ENCODE results near the gene SLC6A2.
"Not testable (repeated sequence)": the region's sequence is repeated elsewhere in the genome, so short reads cannot be mapped to it uniquely, and the experiment has no call there.

The SLC6A2 gene

DNA sequence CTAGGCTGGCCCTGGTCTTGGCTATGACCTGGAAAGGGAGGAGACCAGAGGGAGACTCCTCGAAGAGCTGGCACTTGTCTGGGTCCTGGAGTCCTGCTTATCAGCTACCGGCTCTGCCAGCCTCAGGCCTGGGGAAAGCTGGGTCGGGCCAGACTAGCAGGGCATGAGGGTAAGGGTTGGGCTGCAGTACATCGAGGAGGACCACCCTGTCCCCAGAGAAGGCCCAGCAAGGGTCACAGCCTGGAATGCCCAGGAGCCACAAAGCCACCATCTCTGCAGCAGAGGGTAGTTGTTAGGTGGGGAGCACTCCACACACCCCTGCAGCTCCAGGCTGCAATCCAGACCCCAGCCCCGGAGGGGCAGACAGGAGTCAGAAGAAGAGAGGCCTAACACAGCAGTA lies 54.0 kb downstream of the SLC6A2 start:
- DNase-seq (ENCODE audit: low read depth in 2 of 3, low spot score in 2 of 3) = no peak

DNA sequence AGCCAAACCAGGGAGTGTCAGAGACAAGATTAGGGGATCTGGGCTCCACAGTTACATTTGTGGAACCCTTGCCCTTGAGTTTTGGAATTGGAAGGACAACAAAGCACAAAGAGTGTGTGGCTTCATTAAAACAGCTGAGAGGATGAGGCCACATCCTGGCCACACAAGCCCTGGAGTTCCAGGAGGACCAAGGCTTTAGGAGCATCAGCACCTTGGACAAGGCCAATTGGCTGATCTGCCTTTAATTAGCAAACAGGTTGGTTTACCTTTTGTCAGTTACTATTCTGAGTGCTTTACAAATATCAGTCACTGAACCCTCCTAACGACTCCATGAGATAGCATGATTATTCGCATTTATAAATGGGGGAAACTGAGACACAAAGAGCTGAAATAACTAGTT lies 54.7 kb downstream of the SLC6A2 start:
- no peak for DNase-seq (ENCODE audit: low read depth in 2 of 3, low spot score in 2 of 3)

DNA sequence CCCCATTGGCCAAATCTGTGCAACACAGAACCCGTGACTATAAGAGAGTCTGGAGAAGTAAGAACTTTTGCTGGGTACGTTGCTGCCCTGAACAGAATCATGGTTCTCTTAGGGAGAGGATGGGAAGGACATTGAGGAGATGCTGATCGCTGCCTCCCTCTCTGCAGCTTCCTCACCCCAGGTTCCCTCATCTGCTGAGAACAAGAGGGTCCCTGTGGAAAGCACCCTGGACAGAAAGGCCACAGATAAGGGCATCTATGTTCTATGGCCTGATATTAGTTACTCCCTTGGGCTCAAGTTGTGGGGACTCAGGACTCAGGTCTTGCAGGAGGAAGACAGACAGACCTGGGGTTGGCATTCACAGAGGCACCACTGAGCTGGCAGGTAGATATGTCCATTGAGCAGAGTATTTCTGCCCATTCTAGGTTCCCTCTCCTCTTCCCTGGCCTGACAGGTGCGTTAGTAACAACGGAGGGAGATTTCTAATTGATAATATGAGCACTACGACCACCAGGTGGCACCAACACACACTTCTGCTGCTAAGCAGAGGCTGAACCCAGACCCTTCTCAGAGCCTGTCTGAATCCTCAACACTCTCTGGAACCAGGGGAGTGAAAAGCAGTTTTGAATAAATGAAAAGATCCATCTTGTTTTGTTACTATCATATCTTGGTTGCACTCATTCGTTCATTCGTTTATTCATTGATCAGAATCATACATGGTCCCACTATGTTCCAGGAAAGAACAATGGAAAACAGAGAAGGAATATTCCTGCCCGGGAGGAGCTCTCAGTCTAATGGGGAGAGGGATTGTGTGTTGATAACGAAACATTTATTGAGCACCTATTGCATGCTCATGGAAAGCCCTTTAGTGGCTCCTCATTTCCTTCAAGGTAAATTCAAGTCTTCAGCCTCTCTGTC lies 56.4 kb downstream of the SLC6A2 start:
- DNase-seq (ENCODE audit: low read depth in 2 of 3, low spot score in 2 of 3) = peak in 2 of 3 experiments; percentile 34 to 39

DNA sequence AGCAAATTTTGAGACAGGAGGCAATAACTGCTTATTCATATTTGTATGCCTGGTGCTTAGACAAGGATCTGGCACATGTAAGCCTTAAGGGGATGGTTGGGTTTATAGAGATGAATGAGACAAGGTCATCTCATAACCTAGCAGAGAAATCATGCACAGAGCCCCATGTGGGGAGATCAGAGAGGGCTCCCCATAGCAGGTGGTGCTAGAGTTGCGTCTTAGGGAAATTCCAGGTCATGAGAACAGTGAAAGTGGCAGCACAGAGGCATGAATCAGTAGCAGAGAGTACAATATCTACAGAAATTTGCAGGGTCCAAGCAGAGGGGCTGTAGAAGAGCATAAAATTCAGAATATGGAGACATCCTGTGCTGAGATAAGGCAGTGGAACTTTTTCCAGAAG lies 57.3 kb downstream of the SLC6A2 start:
- no peak for DNase-seq (ENCODE audit: low read depth in 2 of 3, low spot score in 2 of 3)

DNA sequence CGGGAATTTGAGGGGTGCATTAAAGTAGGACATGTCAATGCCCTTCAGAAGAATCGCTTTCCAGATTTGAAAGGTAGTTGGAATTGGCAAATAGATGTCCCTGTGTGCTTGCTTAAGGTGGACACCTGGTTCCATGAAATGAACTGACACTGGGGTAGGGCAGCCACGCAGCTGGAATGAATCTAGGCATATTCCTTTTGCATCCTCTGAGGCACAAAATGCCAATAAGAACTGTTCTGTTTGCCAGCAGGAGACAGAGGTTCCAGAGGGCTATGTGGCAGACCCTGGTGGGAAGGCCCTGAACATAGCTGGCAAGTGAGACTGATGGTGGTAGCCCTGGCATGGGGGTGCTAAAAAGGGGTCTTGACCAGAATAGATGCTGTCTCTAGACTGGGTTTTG lies 61.5 kb downstream of the SLC6A2 start:
- DNase-seq (ENCODE audit: low read depth in 2 of 3, low spot score in 2 of 3) = no peak

DNA sequence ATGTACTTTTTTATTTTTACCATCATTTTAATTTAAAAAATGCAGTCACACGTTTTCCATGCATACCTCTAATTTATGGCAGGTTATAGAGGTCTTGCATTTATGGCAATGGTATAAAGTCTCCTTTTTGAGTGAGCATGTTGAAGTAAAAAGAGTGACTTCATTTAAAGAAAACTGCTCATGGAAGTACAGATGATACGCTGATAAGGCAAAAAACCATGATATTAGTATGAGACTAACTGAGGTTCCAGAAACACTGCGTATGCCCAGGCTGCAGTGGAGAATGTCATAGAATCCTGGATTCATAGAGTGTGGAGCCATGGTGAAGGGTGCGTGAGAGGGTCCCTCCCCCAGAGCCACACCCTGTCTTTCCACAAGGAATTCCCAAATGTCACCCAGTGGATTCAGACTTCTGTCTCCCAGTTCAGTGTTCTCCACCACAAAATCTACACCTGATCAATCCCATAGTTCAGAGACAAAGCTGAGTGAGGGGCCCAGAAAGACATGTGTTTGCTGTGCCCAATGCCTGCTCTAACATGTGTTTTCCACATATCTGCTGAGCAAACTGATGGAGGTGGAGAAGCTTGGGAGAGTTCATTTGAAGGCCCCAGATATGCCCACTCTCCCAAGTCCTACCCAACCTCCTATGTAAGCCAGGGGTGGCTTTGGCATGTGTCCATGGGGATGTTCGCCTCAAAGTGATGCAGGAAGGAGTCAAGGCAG lies 69.4 kb downstream of the SLC6A2 start:
- no peak for DNase-seq (ENCODE audit: low read depth in 2 of 3, low spot score in 2 of 3)

DNA sequence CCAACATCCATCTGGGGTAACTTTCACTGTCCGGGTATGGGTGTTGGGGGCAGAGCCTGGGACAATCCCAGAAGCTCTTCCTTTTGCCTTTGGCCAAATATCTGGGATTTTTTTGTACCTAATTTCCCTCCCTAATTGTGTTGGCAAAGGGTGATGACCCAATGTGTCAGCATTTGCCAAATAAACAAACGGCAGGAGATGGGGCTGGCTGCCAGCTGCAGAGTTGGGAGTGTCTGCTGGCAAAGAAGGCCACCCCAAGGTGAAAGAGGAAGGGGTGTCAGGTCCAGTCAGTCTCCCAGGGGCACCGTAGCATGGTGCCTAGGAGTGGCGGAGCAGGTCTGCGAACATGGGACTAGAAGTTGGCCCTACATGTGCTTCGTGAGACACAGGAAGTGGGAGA lies 73.0 kb downstream of the SLC6A2 start:
- no peak for DNase-seq (ENCODE audit: low read depth in 2 of 3, low spot score in 2 of 3)

DNA sequence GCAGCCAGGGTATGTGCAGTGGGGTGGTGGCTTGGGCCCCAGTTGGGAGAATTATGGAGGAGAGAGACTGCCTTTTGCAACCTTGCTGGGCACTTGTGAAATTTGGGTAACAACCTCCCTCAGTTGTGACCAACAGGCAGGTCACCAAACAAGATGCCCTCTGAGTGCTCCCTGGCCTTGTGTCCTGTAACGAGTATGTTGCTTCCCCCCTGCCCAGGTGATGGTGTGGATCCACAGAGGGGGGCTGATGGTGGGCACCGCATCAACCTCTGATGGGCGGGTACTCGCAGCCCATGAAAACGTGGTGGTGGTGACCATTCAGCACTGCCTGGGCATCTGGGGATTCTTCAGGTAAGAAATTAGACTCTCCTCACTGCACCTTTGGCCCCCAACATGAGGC lies 74.3 kb downstream of the SLC6A2 start:
- no peak for DNase-seq (ENCODE audit: low read depth in 2 of 3, low spot score in 2 of 3)

DNA sequence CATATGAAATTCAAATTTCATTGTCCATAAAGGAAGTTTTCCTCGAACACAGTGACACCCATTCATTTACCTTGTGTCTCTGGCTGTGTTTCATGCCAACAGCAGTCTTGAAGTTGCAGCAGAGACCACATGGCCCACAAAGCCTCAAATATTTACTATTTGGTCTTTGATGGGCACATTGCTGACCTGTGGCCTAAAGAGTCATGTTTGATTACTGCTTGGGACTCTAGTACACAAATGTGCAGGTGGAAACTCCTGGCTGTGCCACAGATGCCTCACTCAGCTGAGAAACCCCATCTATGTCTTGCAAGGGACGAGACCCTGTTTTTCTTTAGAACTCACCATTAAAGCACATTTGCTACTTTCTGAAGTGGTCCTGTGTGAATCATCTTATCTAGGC lies 76.7 kb downstream of the SLC6A2 start:
- no peak for DNase-seq (ENCODE audit: low read depth in 2 of 3, low spot score in 2 of 3)

DNA sequence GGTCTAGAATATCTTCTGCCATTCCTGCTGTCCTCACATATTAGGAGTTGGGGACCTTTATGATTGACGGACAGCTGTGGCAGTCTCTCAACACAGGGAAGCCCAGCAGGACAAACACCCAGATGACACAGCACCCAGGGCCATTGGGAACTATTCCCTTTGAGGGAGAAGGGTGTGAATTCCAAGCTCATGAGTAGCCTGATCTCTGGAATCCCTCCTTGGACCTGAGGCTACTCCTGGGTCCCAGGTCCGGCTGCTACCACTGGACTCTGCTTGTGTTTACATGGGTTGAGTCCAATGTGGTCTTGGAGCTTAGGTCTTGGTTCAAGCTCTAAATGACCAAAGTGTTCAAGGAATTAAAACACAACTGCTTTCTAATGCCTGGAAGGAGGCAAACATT lies 78.9 kb downstream of the SLC6A2 start:
- no peak for DNase-seq (ENCODE audit: low read depth in 2 of 3, low spot score in 2 of 3)

DNA sequence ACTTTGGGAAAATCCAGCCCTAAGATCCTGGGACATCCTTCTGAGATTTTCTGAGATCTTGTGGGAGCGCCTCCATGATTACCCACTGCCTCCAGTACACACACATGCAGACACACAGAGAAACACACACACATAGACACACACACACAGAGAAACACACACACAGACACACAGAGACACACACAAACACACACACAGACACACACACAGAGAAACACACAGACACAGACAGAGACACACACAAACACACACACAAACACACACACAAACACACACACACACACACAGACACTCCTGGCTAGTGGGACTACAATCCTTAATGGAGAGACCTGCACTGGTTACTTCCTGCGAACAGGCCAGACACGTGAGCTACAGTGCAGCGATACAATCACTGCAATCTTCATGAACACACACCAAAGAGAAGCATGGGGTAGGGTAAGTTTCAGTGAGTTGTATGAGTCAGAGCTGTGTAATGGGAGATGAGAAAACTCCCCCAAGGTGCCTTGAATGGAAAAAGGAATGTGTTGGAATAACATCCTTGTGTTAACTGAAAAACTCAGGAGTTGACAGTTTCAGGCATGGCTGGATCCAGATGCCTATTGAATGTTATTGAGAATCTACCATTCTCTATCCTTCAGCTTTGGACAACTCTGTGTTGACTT lies 79.5 kb downstream of the SLC6A2 start:
- no peak for DNase-seq (ENCODE audit: low read depth in 2 of 3, low spot score in 2 of 3)

DNA sequence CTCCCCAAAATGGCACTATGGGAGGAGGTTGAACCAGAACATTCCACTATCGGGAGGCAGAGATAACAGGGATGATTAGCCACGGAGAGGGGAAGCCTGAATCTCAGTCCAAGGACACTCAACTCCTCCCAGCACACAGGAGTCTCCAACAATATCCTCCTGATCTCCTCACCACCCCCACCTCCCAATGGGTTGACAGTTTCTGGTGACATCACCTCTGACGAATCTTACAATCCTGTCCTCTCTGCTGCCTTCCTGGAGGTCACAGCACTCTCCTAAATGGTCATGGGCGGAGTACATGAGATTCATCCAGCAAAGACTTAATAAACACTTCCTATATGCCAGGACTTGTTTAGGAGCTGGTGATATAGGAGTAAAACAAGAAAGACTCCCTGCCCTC lies 80.9 kb downstream of the SLC6A2 start:
- no peak for DNase-seq (ENCODE audit: low read depth in 2 of 3, low spot score in 2 of 3)

DNA sequence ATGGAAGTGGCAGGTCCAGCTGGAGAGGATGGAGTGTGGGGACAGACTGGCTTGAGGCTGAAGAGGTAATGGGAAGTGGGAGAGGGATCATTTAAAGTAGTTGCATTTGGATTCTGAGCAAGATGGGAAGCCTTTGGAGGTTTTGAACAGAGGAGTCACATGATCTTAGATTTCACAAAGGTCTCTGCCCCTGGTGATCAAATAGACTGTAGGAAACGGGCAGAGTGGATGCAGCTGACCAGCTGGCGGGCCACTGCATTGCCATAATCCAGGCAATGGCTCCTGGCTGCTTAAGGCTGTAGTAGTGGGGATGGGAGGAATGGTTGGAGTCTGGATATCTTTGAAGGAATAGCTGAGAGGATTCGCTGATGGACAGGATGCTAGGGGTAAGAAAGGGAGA lies 81.5 kb downstream of the SLC6A2 start:
- DNase-seq (ENCODE audit: low read depth in 2 of 3, low spot score in 2 of 3) = no peak

DNA sequence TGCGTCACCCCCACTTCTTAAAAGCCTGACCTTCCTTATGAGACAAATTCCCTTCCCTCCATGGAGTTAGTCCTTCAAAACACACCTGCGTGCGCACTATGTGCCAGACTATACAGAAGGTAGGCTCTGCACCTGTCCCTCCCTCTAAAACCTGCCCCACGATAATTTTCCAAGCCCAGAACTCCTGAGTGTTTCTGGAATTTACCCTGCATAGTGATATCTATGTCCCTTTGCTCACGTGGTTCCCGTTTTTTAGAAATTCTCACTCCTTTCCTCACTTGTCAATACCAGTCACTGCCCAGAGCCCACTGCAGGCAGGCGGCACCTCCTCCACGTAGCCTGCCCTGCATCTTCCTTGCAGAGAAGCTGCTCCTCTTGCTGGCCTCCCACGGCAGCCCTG lies 82.2 kb downstream of the SLC6A2 start:
- DNase-seq (ENCODE audit: low read depth in 2 of 3, low spot score in 2 of 3) = no peak

DNA sequence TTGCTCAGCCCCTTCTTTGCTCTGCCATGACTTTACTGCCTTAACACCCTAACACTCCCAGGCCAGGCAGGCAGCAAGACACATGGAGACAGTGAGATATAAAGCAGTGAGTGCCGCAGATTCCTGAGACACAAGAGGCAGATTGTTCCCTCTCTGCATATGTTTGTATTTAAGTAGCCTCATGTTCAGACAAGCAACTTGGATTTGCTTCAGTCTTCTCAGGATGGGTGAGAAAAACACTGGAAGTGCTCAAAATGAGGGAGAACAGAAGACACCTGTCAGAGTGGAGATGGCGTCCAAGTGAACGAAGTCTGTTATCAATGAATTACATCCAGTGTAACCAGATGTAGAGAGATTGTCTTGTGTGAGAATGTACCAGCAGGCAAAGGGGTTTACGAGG lies 90.3 kb downstream of the SLC6A2 start:
- no peak for DNase-seq (ENCODE audit: low read depth in 2 of 3, low spot score in 2 of 3)

DNA sequence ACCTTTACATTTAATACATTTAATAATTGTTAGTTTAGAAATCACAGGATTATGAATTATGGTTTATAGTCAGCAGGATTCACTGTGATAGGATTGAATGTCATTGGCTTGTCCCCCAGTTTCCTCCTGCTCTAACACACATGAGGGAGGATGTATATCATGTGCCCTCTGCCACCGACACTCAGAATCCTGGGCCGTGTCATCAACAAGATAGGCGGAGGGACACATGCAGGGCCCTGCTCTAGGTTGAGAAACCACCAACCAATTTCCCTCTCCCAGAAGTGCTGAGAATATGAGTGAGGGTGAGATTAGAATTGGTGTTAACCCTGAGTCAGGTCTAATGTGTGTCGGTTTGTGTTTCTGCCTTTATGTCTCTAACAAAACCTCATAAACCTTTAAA lies 92.0 kb downstream of the SLC6A2 start:
- no peak for DNase-seq (ENCODE audit: low read depth in 2 of 3, low spot score in 2 of 3)

DNA sequence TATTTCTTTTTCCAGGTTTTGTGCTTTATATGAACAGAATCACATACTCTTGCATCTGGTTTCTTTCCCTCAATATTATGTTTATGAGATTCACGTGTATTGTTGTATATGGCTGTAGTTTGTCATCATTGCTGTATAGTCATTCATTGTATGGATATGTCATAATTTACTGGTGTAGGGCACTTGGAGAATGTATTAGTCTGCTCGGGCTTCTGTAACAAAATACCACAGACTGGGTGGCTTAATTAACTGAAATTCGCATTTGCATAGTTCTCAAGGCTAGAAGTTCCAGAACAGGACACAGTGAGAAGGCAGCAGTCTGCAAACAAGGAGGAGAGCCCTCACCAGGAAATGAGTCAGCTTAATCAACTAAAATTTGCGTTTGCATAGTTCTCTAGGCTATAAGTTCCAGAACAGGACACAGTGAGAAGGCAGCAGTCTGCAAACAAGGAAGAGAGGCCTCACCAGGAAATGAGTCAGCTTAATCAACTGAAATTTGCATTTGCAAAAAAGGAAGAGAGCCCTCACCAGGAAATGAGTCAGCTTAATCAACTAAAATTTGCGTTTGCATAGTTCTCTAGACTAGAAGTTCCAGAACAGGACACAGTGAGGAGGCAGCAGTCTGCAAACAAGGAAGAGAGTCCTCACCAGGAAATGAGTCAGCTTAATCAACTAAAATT lies 96.8 kb downstream of the SLC6A2 start:
- not testable (repeated sequence) for DNase-seq (ENCODE audit: low read depth in 2 of 3, low spot score in 2 of 3)

DNA sequence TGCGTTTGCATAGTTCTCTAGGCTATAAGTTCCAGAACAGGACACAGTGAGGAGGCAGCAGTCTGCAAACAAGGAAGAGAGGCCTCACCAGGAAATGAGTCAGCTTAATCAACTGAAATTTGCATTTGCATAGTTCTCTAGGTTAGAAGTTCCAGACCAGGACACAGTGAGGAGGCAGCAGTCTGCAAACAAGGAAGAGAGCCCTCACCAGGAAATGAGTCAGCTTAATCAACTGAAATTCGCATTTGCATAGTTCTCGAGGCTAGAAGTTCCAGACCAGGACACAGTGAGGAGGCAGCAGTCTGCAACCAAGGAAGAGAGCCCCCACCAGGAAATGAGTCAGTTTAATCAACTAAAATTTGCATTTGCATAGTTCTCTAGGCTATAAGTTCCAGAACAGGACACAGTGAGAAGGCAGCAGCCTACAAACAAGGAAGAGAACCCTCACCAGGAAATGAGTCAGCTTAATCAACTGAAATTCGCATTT lies 97.4 kb downstream of the SLC6A2 start:
- DNase-seq (ENCODE audit: low read depth in 2 of 3, low spot score in 2 of 3) = not testable (repeated sequence)

Data from activated CD8-positive, alpha-beta memory T cell treated with anti-CD3 and anti-CD28 coated beads for 48 hours (primary cell).